ENCODE data around the gene NDC1. TPM values are rescaled to one million over a fixed set of nuclear protein-coding genes. Genes with fewer than 3 reads are reported as not detected.

NDC1 gene
- total and polyA plus RNA-seq, 2 of the 4 experiments (the other 2 are of a cell fraction), result 11.8 to 33.9 TPM

DNA sequence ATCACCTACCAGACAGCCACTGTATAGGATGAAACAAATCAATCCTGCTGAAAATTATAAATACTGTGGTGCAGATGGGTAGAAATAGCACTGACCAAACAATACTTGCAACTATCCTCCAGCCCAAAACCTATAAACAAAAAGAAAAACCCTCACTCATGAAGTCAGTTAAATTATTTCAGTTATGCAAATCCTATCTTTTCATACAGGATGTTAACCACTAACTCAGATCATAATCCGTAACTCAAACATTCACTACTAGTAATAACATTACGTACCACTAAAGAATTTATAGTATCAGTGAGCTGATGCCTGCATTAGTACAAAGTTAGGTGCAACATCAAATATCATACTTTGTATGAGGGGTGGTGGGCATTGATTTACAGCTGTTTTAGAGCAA lies 2.6 kb downstream of the NDC1 start:
- H3K9me1 ChIP-seq (ENCODE audit: insufficient read depth, low read length), result peaks cover 10% of the 10 kb centered on the region
- no peak overlapping the region for H2AFZ ChIP-seq (replicated peaks; ENCODE audit: low read length, poor library complexity)
- no peak overlapping the region for H3K4ac ChIP-seq (ENCODE audit: low read depth, low read length)
- dilution Hi-C loops (cut with HindIII; ENCODE audit: low sequenced_read_pairs, unreplicated experiment), result no loop called here
- BruUV-seq (replicated peaks), result no TSS peak
- H2BK20ac ChIP-seq (ENCODE audit: low read depth, low read length), result no peak overlapping the region
- no peak overlapping the region for H3K23ac ChIP-seq (ENCODE audit: low read depth, low read length)
- H3K27ac ChIP-seq (ENCODE audit: insufficient read depth, low read length), result no peak overlapping the region
- H3K9ac ChIP-seq (ENCODE audit: low read depth, low read length), result no peak overlapping the region
- H3K4me2 ChIP-seq (ENCODE audit: low read depth, low read length), result peak overlapping the region; percentile 77
- intact Hi-C loops (cut with micrococcal nuclease), result no loop called here
- H2AK5ac ChIP-seq (ENCODE audit: low read depth, low read length), result no peak overlapping the region
- no peaks in the 10 kb centered on the region for H4K20me1 ChIP-seq (ENCODE audit: insufficient read depth, low read length)
- peaks cover 7% of the 10 kb centered on the region for H3K4me1 ChIP-seq (ENCODE audit: control insufficient read depth, insufficient read depth, low read length)
- no peak overlapping the region for H3K4me3 ChIP-seq (ENCODE audit: insufficient read depth, low read depth, low read length)
- WGBS, 2 experiments (ENCODE audit: extremely low coverage in 2 of 2, insufficient read length in 1 of 2), result no CpG with 5 or more reads among the region's 2 CpGs
- no peaks in the 10 kb centered on the region for H3K36me3 ChIP-seq (ENCODE audit: control insufficient read depth, insufficient read depth, low read length)
- ATAC-seq (ENCODE audit: low read depth) (peak; percentile 25), DNase-seq (peak; percentile 82)
- H3K18ac ChIP-seq (ENCODE audit: low read depth, low read length), result no peak overlapping the region
- in situ Hi-C loops (cut with MboI; ENCODE audit: low sequenced_read_pairs), result no loop called here
- H4K91ac ChIP-seq (ENCODE audit: insufficient read depth, low read depth, low read length), result no peak overlapping the region
- peak overlapping the region; percentile 53 for H2BK5ac ChIP-seq (ENCODE audit: low read depth, low read length, poor library complexity, severe bottlenecking)
- H4K5ac ChIP-seq (ENCODE audit: low read depth, low read length), result no peak overlapping the region
- H4K8ac ChIP-seq (ENCODE audit: low read depth in 2 of 2, low read length in 2 of 2), result no peak overlapping the region
- H2AK9ac ChIP-seq (replicated peaks; ENCODE audit: low read depth, low read length, poor library complexity), result no peak overlapping the region
- POLR2A ChIA-PET (ENCODE audit: unreplicated experiment), result interaction anchor here (0.9 kb wide), 1 partner anchor 24 kb away, joined by 3 read pairs; no protein-coding TSS in a partner anchor
- no peak overlapping the region for H3K14ac ChIP-seq (replicated peaks; ENCODE audit: low read depth, low read length)
- no peaks in the 10 kb centered on the region for H3K9me3 ChIP-seq (ENCODE audit: control insufficient read depth, insufficient read depth, low read length)
- no peaks in the 10 kb centered on the region for H3K27me3 ChIP-seq (ENCODE audit: control insufficient read depth, insufficient read depth, low read length)
- no peak overlapping the region for H2BK120ac ChIP-seq (ENCODE audit: low read depth, low read length)
- CTCF ChIA-PET, result no interaction called here
- peaks cover 19 to 40% of the 10 kb centered on the region in 2 experiments for H3K79me1 ChIP-seq (ENCODE audit: low read depth in 1 of 2, low read length in 2 of 2)
- no peak for TF ChIP-seq BHLHE40 (IDR thresholded peaks at IDR 0.05; ENCODE audit: low read depth, low read length)
- 0 out of 2 replicates have a peak, but pooled peaks have one; percentile 14 for TF ChIP-seq MAFK (IDR thresholded peaks at IDR 0.05; ENCODE audit: low read depth, low read length)
- no peak overlapping the region for H2BK15ac ChIP-seq (ENCODE audit: low read depth, low read length)
- H3K56ac ChIP-seq (ENCODE audit: extremely low read depth, insufficient read depth, low read length), result no peak overlapping the region

Measured in IMR-90 (cell line).